Measurements from ENCODE around the gene HPS1. TPM values are rescaled to one million over a fixed set of nuclear protein-coding genes. Genes with fewer than 3 reads are reported as not detected.
A peak's percentile ranks its signal among the peaks of the same experiment; 100 is the strongest.

Gene HPS1
- total RNA-seq, 2 experiments from 2014 or later, result 72.0 to 99.5 TPM

DNA sequence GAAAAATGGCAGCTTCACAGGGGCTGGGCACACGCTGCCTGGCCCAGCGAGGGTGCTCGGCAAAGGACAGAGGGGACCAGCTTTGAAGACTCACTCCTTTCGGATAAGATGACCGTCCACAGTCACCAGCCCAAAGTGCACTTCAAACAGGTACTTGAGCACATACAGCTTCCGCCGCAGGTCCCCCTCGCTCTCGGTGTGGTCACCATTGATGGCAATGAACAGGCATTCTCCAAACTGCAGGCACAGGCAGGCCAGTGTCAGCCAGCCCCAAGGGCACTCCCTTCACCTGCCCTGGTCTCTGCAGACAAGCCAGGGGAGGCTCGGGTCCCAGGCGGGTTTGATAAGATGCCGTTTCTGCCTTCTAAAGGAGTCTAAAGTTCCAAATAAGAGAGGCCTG is 11.6 kb downstream of the HPS1 start:
- H3K27me3 Mint-ChIP-seq, result no peaks in the 10 kb centered on the region
- H3K9me3 Mint-ChIP-seq (ENCODE audit: low read depth), result peaks cover 2% of the 10 kb centered on the region
- CTCF ChIA-PET, result interaction anchor here (2.4 kb wide), 1 partner anchor 10 kb away, joined by 12 read pairs; no protein-coding TSS in a partner anchor
- H3K4me1 Mint-ChIP-seq, result peaks cover 2% of the 10 kb centered on the region
- H3K27ac Mint-ChIP-seq, result no peak overlapping the region
- ATAC-seq (no peak), DNase-seq (no peak)
- no peak overlapping the region for H3K4me3 Mint-ChIP-seq
- H3K36me3 Mint-ChIP-seq, result peaks cover 86% of the 10 kb centered on the region

GRCh38 chr10:98433881-98434732 is 12.6 kb downstream of the HPS1 start:
- CTCF ChIA-PET, result interaction anchor here (2.4 kb wide), 1 partner anchor 9 kb away, joined by 12 read pairs; no protein-coding TSS in a partner anchor
- DNase-seq (no peak), ATAC-seq (no peak)
- no peaks in the 10 kb centered on the region for H3K27me3 Mint-ChIP-seq
- H3K4me3 Mint-ChIP-seq, result no peak overlapping the region
- peaks cover 2% of the 10 kb centered on the region for H3K9me3 Mint-ChIP-seq (ENCODE audit: low read depth)
- peaks cover 78% of the 10 kb centered on the region for H3K36me3 Mint-ChIP-seq
- peaks cover 2% of the 10 kb centered on the region for H3K4me1 Mint-ChIP-seq
- no peak overlapping the region for H3K27ac Mint-ChIP-seq

- CTCF ChIA-PET, result no interaction called here
- H3K4me3 Mint-ChIP-seq, result no peak overlapping the region
- no peak overlapping the region for H3K27ac Mint-ChIP-seq
- DNase-seq (no peak), ATAC-seq (no peak)
- H3K36me3 Mint-ChIP-seq, result peaks cover 72% of the 10 kb centered on the region
- H3K27me3 Mint-ChIP-seq, result no peaks in the 10 kb centered on the region
- H3K4me1 Mint-ChIP-seq, result peaks cover 2% of the 10 kb centered on the region
- peaks cover 2% of the 10 kb centered on the region for H3K9me3 Mint-ChIP-seq (ENCODE audit: low read depth)
Measured at GRCh38 chr10:98433371-98433770, 13.4 kb downstream of the HPS1 start.

- Mint-ChIP-seq H3K27me3 (no peaks in the 10 kb centered on the region), H3K27ac (no peak overlapping the region), H3K4me1 (no peaks in the 10 kb centered on the region), H3K9me3 (ENCODE audit: low read depth) (peaks cover 2% of the 10 kb centered on the region), H3K36me3 (peaks cover 65% of the 10 kb centered on the region), H3K4me3 (no peak overlapping the region)
- ATAC-seq, result no peak
- CTCF ChIA-PET, result no interaction called here
- DNase-seq, result no peak
Measured at GRCh38 chr10:98432330-98432729, 14.4 kb downstream of the HPS1 start.

DNA sequence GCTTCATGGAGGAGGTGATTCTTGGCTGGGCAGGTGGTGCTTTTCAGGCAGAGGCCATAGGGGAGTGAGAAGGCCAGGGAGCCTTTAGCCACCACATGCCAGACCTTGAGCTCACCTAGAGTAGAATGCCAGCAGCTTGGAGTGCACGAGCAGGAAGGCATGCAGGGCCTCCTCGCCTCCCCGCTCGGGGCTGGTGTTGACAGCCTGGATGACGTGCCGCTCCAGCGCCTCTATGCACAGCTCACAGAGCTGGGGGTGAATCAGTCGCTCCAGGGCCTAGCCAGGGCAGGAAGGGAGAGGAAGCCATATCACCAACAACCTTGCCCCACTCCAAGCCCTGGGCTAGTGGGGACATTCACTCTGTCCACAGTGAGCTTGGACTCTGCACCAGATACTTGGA is 15.7 kb downstream of the HPS1 start:
- CTCF ChIA-PET, result no interaction called here
- ATAC-seq (no peak), DNase-seq (peak; percentile 27)
- Mint-ChIP-seq H3K4me1 (no peaks in the 10 kb centered on the region), H3K27ac (no peak overlapping the region), H3K36me3 (peaks cover 57% of the 10 kb centered on the region), H3K27me3 (no peaks in the 10 kb centered on the region), H3K4me3 (no peak overlapping the region), H3K9me3 (ENCODE audit: low read depth) (peaks cover 2% of the 10 kb centered on the region)

- DNase-seq, result peak; percentile 19
- no peak for ATAC-seq
- CTCF ChIA-PET, result no interaction called here
- Mint-ChIP-seq H3K9me3 (ENCODE audit: low read depth) (peaks cover 2% of the 10 kb centered on the region), H3K27me3 (no peaks in the 10 kb centered on the region), H3K27ac (no peak overlapping the region), H3K4me1 (no peaks in the 10 kb centered on the region), H3K4me3 (no peak overlapping the region), H3K36me3 (peaks cover 51% of the 10 kb centered on the region)
Measured at GRCh38 chr10:98430427-98430826, 16.3 kb downstream of the HPS1 start.

GRCh38 chr10:98429320-98430072 is 17.2 kb downstream of the HPS1 start:
- H3K4me1 Mint-ChIP-seq, result no peaks in the 10 kb centered on the region
- DNase-seq (peak; percentile 34), ATAC-seq (no peak)
- no peaks in the 10 kb centered on the region for H3K27me3 Mint-ChIP-seq
- H3K27ac Mint-ChIP-seq, result no peak overlapping the region
- peaks cover 42% of the 10 kb centered on the region for H3K36me3 Mint-ChIP-seq
- H3K9me3 Mint-ChIP-seq (ENCODE audit: low read depth), result peaks cover 2% of the 10 kb centered on the region
- H3K4me3 Mint-ChIP-seq, result no peak overlapping the region
- CTCF ChIA-PET, result no interaction called here

GRCh38 chr10:98427011-98427515 is 19.7 kb downstream of the HPS1 start:
- H3K27me3 Mint-ChIP-seq, result no peaks in the 10 kb centered on the region
- no peak for ATAC-seq
- H3K36me3 Mint-ChIP-seq, result peaks cover 24% of the 10 kb centered on the region
- no peaks in the 10 kb centered on the region for H3K9me3 Mint-ChIP-seq (ENCODE audit: low read depth)
- peak; percentile 37 for DNase-seq
- H3K27ac Mint-ChIP-seq, result no peak overlapping the region
- H3K4me1 Mint-ChIP-seq, result no peaks in the 10 kb centered on the region
- H3K4me3 Mint-ChIP-seq, result no peak overlapping the region
- CTCF ChIA-PET, result interaction anchor here (4.0 kb wide), 1 partner anchor 40 kb away, joined by 14 read pairs; no protein-coding TSS in a partner anchor

DNA sequence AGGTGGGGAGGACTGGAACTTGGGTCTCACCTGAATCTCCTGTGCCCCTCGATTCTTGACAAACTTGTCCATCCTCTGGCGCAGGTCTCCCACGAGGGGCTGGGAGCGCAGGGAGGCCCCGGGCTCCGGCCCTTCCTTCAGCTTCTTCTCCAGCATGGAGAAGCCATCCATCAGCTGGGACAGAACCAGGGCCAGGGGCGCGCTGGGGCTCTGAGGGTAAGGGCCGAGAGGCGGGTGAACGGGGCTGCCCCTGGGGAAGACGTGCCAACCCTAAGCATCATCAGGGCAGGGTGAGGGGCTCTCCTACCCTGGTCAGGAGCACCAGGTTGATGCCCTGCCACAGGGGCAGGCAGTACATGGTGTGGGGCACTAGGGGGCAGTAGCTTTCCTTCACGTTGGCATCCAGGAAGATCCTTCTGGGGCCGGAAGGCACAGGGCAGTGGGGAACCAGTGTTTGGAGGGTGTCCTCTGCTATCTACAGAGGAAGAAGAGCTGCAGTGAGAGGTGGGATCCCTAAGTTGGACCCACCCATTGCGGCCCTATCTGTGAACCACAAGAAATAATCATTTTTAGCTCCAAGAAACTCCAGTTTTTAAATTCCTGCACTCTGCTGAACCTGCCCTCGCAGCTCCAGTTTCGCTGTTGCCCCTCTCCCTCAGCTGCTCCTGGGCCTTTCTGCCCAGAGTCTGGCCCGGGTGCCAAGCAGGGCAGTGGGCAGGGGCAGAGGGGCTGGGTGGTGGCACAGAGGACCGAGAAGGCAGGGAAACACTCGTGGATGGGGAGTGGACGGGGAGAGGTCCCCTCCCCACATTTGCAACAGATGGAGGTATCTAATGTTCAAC is 21.0 kb downstream of the HPS1 start:
- DNase-seq, result peak; percentile 61

GRCh38 chr10:98424295-98425254 is 22.2 kb downstream of the HPS1 start:
- Mint-ChIP-seq H3K4me1 (no peaks in the 10 kb centered on the region), H3K4me3 (no peak overlapping the region), H3K27me3 (no peaks in the 10 kb centered on the region), H3K27ac (no peak overlapping the region), H3K9me3 (ENCODE audit: low read depth) (no peaks in the 10 kb centered on the region), H3K36me3 (peaks cover 10% of the 10 kb centered on the region)
- DNase-seq, result peak; percentile 34
- ATAC-seq, result no peak
- CTCF ChIA-PET, result interaction anchor here (1.0 to 4.0 kb wide), 7 partner anchors 9 to 49 kb away, joined by 3 to 14 read pairs (median 8); partner anchors contain the start of gene PYROXD2

More for the DNA sequence above, 21.0 kb downstream of the HPS1 start:
- peaks cover 15% of the 10 kb centered on the region for H3K36me3 Mint-ChIP-seq
- no peak overlapping the region for H3K4me3 Mint-ChIP-seq
- no peaks in the 10 kb centered on the region for H3K4me1 Mint-ChIP-seq
- CTCF ChIA-PET, result interaction anchor here (0.6 to 4.0 kb wide), 10 partner anchors 9 to 50 kb away, joined by 3 to 14 read pairs (median 4); partner anchors contain the start of gene PYROXD2
- H3K27ac Mint-ChIP-seq, result no peak overlapping the region
- no peaks in the 10 kb centered on the region for H3K27me3 Mint-ChIP-seq
- peak; percentile 71 for ATAC-seq
- no peaks in the 10 kb centered on the region for H3K9me3 Mint-ChIP-seq (ENCODE audit: low read depth)

- Mint-ChIP-seq H3K9me3 (ENCODE audit: low read depth) (no peaks in the 10 kb centered on the region), H3K36me3 (peaks cover 13% of the 10 kb centered on the region), H3K27ac (no peak overlapping the region), H3K27me3 (no peaks in the 10 kb centered on the region), H3K4me3 (no peak overlapping the region), H3K4me1 (no peaks in the 10 kb centered on the region)
- peak; percentile 40 for DNase-seq
- ATAC-seq, result no peak
- CTCF ChIA-PET, result interaction anchor here (2.4 kb wide), 1 partner anchor 9 kb away, joined by 8 read pairs; the partner anchor contains the start of gene PYROXD2
Measured at GRCh38 chr10:98423691-98424120, 23.0 kb downstream of the HPS1 start.

DNA sequence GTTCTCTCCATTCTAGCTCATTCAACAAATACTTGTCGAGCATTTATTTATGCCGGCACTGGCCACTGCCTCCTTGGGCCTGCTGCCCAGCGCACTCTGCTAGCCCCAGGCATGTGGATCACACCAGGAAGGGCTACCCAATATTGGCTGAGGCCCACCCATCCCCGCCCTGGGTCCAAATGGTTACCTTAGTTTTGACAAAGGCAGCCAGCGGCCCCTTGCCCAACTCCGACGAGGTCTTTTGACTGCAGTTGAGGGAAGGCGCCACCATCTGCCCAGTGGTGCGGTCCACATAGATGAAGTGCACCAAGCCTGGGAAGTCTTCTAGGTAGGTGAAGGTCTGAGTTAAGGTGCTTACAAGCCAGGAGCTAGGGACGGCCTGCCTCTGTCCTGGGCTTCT is 24.6 kb downstream of the HPS1 start:
- Mint-ChIP-seq H3K9me3 (ENCODE audit: low read depth) (no peaks in the 10 kb centered on the region), H3K4me3 (no peak overlapping the region), H3K27ac (no peak overlapping the region), H3K36me3 (peaks cover 9% of the 10 kb centered on the region), H3K4me1 (no peaks in the 10 kb centered on the region), H3K27me3 (no peaks in the 10 kb centered on the region)
- no peak for ATAC-seq
- CTCF ChIA-PET, result no interaction called here
- DNase-seq, result no peak
